EL (cell line): Measurements from ENCODE around the gene INKA2.
"Not testable (repeated sequence)": the region's sequence is repeated elsewhere in the genome, so short reads cannot be mapped to it uniquely, and the experiment has no call there.

ENCODE experiments used
- DNase-seq: peaks from one replicate; pipeline ENCODE4 v3.0.0-alpha.2; 2016

Gene INKA2

DNA sequence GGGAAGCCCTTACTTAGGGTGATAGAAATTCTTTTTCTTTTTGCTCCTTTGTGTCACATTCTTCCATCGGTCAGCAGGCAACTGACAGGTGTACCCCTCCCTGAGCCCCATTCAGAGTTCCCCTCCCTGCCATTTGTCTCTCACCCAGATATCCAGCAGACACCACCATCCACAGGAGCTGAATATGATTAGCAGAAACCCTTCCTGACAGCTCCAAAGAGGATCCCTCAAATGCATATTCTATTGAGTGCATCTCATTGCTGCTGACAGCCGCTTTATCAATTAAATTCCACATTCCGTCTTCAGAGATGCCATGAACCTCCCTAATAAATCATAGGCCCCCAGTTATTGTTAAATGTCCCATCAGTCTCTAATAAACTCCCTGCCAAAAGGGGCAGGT is 10.4 kb upstream of the INKA2 start:
- DNase-seq: no peak

DNA sequence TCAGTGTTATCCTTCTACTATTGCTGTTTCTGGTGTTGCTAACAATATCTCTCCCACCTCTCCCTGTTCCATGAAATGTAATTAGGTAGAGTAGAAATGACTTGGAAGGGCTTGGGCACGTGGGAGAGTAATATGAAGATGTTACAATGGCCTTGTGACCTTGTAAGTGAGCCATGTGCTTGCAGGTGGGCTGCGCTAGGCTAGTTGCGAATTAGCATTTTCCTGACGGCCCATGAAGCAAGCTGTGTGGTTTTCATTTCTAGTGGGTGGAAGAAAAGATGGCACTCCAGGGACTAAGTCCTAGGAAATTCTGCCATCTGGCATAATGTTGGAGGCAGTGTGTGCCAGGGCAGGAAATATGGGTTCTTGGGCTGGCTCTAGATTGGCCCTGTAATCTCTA is 8.8 kb upstream of the INKA2 start:
- DNase-seq: no peak

DNA sequence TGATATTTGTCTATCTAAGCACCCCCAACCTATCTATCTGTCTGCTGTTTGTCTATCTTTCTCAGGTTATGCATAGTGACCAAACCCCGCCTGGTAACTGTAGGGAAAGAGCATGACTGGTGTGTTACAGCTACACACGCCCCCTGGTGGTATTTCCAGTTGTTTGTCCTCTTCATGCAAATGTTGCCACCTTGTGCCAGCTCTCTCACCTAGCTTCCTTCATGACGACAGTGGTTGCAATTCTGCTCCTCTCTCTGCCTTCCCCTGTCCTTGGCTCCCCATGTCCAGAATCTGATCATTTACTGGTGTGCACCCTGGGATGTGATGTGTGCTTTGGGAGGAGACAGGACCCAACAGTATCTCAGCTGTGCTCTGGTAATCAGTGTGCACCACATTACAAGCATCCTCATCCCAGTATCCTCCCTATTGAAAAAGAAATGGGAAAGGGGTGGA is 8.1 kb upstream of the INKA2 start:
- peak; percentile 77 for DNase-seq

DNA sequence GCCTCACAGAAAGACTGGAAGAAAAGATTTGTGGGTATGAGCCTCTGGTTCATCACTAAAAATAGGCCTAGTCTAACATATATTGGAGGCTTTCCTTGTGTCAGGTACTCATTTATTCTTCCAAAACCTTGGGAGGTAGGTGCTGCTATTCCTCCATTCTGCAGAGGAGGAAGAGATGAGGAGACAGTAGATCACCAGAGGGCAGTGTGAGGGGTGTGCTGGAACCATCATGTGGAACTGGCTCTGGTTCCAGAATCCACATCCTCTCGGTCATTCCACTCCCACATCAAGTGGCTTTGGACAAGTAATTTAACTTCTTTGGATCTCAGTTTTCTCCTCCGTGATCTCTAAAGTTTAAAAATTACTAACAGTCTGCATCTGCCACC is 7.4 kb upstream of the INKA2 start:
- DNase-seq: no peak

DNA sequence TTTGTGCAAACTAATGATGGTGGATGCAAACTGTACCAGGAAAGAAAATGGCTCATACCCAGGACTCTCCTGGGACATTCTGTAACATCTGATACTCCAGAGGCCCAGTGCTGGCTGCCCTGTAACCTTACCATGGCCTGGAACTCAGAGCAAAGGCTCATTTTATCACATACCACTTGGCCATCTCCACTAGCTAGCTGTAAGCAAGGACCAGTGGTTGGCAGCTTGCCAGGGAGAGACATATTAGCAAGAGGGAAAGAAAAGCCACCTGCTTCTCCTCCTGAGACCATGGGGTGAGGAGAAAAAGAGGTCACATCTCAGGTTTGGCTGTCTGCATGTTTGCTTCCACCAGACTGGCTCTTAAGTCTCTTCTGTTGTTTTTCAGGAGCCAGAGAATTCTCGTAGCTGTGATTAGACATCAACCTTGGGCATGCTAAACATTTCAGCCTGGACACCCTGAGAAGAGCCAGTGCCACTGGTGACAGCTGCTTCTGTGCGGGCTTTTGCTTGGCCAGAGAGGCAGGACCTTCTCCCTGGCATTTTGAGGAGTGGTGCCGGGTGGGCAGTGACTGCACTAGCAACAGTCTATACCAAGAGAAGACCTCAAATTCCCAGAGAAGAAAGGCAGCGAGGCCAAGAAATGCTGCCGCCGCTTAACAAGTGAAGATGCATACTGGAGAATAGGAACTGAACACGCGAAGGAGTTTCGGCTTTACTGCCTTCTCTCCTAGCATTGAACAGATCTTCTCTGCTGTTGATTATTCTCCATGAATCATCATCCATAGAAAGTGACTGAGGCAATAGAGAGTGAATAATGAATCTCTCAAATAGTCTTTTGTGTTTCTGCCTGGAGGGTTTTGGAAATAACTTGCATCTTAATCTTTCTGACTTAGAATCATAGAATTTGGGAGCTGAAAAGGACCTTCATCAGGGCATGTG is 6.7 kb upstream of the INKA2 start:
- peak; percentile 51 for DNase-seq

DNA sequence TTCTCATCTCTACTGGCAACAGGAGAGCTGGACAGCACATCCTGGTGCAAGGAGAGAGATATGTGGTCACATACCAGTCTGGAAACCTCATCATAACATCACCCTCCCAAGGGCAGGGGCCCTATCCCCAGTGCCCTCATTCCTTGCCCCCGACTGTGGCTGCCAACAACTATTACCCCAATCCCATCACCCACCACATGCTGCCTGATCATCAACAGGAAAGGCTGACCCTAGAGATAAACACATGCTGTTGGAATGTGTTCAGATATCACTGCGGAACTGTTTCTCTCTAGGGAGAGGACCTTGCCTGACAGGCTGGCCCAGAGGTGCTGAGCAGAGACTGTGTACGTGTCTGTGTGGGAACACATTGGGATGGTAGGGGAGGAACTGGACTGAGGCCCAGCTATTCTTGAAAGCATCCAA is 4.5 kb upstream of the INKA2 start:
- peak; percentile 98 for DNase-seq

DNA sequence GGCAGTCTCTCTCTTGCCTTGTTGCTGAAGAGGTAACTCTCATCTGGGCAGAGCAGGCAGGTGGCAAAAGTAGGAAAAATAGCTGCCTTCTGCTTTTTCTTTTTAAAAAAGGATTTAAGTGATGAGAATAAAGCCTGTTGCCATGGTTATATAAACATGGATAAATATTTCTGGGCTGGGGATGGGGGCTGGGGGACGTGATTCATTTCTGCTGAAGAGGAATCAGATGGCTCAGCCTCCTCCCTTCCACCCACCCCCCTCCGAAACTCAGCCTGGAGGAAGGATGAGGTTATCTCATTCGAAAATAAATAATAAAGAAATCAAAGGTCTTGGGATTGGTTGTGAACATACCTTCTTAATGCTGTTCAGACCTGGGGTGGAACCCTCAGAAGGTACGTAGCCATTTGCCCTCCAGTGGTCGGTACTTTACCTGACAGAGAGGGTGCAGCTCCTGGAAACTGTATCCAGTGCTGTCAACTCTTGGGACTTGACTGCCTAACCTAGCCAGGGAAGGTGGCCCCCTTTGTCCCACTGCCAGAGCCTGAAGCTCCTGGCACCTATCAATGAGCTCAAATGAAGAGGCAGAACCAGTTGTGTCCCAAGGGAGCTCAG is 3.8 kb upstream of the INKA2 start:
- peak; percentile 76 for DNase-seq

DNA sequence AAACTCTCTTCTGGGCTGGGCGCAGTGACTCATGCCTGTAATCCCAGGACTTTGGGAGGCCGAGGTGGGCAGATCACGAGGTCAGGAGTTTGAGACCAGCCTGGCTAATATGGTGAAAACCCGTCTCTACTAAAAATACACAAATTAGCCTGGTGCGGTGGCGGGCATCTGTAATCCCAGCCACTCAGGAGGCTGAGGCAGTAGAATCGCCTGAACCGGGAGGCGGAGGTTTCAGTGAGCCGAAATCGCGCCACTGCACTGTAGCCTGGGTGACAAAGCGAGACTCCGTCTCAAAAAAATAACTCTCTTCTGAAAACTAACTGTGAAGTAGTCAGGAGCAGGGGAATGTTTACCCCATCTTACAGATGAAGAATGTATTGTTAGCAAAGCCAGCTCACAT is 3.1 kb upstream of the INKA2 start:
- DNase-seq: not testable (repeated sequence)

DNA sequence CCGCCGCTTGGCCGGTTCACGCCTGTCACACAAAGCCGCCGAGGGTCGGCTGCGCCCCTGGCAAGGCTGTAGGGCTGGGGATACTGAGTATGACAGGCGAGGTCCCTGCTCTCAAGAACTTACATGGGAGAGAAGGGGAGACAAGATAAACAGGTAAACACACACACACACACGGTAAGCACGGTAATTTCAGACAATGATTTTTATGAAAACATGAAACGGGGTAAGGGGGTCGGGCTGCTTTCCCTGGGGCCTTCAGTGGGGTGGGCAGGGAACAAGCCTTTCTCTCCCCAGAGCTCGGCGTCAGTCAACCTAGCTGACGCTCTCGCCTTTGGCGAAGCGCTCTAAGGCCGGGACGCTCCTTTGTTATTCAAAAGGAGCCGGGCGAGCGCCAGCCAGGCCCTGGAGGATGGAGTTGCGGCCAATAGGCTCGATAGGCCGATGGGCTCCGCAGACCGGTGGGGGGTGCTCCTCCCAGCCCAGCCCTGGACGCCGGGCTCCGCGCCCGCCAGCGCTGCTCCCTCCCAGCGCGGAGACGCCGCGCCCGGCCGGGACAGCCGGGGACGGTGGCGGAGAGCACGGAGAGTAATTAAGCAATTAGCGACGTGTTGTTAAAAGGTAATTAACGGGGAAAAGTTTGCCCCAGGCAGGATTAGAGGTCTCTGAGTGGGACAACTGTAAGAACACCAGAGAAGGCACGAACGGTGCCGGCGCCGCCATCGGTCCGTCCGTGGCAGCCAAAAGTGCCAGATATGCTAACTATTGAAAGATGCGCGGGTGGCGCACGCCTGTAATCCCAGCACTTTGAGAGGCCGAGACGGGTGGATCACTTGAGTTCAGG is 950 bp upstream of the INKA2 start:
- DNase-seq: peak; percentile 81

DNA sequence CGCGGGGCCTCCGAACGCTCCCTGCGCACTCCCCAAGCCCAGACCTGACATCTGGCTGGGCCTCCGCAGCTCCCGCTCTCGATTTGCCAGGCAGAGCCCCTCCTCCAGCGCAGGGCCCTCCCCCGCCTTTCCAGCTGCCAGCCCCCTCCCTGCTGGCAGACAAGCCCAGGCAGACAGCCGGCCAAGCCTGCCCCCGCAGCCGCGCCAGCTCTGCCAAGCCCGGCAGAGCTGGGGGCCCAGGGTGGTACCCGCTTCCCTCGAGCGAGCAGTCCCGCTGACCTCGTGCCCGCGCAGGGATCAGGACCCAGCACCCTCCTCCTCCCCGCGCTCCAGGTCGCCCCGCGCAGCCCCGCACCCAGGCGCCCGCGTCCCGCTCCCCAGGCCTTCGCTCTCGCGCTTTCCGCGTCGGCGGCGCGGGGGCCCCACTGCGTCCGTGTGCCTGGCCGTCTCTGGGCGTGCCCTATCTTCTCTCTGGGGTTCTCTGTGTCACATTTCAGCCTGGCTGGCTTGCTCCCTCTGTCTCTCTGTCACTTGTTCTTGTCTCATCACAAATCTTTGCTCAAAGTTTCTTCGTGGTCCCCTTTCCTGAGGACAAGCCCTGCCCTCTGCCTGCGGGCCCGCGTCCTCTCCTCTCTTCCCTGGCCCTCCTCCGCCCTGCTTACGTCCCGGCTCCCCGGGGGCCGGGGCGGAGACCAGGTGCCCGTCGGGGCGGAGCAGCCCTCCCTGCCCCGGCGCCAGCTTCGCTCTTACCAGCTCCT is 580 bp downstream of the INKA2 start:
- peak; percentile 69 for DNase-seq

DNA sequence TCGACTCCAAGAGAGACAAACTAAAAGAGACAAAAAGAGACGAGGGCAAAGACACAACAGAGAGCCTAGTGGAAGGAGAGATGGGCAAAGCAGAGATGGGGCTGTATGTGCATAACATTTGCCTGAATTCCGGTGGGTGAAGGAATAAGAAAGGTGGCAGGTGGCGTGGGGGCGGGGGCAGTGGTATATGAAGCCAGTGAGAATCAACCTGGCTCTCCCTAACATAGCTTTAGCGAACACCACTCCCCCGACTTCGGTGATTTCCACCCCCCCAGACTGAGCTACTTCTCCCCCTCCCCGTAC is 1.1 kb downstream of the INKA2 start:
- no peak for DNase-seq

DNA sequence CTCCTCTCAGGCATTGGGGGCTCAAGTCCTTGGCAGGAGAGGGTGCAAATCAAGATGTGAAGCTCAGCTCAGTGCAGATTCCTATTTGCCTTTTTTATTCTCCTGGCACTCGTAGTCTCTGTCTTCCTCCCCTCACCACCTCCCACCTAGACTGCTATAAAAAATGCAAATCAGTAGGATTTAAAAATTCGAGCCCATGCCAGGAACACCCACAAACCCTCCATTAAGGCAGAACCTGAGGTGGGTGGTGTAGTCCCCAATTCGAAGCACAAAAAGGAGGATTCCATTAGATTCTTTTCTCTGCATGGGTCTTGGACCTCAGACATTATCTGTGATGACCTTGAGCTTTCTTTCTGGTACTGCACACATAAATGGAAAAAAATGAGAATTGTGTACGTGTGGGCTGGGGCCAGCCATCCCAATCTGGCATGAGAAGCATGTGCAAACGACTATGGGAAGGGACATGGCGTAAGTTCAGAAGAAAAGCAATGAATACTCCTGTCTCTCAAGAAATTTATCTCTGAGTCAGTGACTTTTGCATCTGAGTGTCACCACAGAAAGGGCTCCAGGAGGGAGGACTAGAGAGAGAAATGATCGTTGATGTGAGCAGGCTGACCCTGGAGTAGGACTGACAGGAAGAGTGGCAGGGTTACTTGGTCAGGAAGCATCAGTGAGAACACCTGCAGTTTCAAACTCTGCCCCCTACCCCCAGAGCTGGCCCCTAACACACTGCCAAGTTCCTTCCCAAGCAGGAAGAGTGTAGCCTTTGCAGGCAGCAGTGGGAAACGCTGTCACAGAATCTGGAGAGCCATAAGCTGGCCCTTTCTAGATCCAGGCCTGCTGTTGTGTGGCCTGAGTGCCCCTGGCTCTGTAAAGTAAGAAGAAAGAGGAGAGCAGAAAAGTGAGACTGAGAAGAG is 1.7 kb downstream of the INKA2 start:
- DNase-seq: no peak

DNA sequence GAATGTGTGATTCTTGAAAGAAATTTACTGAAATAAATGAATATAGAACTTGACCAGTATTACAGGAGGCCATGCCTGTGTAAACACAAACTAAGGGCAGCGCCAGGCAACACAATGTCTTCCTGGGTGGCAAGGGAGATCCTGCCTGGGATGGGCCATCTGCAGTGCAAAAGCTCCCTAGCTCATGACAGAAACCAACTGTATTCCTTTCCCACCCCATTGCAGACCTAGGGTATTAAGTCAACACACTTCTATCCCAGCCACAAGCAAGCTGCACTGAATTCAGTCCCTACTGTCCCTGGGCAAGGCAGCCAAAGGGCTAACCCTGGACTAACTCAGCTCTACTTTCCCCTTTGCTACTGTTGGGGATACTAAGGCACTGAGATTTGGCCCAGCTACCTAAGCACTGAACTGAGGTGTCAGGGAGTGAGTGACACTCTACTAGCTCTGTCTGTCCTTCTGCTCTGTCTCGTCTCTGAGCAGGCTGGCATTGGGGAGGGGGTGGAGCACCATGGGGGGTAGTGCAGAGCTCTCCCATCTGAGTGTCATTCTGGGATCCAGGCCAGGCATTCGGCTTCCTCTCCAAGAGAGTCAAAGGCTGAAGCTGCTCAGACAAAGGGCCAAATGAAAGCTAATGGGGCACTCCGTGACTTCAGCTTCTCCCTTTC is 2.5 kb downstream of the INKA2 start:
- peak; percentile 48 for DNase-seq

DNA sequence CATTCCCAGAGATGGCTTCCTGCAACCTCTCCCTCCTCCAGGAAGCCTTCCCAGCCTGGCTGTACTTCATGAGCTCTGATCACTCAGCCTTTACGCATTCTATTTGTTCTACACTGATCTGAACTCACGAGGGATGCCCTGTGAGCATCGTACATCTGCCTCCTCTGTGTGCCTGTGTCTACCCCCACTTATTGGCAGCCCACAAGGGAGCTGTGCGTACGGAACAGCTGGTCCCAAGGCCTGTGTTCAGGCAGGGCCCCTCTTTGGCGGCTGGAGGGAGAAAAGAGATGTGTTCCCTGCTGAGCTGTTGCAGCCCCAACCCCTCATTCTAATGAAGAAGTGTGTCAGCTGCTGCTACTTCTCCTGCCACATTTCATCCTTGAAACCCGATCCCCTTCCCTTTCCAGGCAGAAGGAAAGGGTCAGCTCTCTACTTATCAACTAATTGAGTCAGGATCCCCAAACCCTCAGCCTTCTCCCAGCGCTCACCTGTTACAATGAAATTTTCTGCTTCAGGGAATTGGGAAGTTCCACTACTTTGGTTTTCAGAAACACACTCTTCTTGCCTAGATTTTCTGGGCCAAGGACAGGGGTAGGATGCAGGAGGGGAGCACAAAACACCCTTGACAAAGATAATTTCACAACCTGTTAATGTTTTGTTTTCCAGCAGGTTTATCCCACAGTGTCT is 3.2 kb downstream of the INKA2 start:
- no peak for DNase-seq

DNA sequence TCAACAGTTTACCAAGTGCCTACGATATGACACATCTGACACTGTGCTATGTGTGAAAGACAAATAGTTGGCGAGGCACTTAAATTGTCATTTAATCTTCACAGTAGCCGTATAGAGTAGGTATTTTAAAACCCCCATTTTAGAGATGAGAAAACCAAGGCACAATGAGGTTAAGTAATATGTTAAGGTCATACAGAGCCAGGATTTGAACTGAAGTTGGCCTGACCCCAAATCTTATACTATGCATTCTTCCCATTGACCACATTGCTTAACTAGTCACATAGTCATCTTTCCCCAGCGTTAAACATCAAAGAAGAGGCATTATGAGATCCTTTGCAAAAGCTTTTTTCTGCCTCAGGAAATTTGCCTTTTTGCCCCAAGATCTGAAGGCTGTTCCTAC is 3.9 kb downstream of the INKA2 start:
- no peak for DNase-seq

DNA sequence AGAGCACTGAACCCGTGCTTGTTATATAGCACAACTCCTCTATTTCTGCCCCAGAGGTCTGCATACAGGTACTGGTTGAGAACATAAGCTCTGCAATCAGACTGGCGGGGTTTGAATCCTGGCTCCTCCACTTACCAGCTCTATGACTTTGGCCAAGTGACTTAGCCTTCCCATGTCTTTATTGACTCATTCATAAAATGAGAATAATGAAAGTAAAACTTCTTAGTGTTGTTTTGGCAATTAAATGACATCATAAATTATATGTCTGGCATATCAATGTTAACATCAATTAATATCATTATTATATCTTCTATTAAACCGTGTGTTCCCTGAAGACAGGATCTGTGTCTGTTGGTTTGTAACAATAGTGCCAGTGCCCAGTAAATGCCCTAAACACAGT is 4.3 kb downstream of the INKA2 start:
- DNase-seq: no peak

DNA sequence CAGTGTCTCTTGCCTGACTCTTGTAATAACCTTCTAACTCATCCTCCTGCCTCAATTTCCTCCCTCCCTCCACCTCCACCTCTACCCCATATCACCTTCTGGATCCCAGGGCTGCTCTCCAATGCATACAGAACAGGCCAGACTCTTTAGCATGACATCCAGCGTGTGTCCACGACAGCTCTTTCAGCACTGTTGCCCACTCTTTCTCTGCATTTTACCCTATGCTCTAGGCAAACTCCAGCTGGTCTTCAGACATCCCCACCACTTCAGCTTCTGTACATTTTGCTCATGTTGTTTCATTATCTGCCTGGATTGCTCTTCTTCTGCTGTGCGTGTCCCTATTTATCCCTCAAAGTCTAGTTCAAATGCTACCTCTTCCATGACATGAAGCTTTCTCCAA is 4.8 kb downstream of the INKA2 start:
- DNase-seq: no peak

DNA sequence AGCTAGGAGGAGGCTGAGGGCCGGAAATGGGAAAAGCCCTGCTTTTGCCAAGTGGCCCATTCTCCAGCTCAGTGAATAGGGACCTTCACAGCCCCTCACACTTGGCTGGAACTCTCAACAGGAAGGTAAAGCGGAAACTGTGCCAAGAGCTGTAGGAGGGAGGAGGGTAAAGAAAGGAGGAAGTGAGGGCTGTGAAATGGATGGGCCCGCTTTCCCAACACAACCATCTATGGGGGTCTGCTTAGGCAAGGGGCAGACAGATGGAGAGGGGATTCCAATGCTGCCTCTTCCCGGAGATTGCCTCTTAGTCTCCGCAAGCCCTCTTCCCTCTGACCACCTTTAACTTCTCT is 5.2 kb downstream of the INKA2 start:
- DNase-seq: no peak

DNA sequence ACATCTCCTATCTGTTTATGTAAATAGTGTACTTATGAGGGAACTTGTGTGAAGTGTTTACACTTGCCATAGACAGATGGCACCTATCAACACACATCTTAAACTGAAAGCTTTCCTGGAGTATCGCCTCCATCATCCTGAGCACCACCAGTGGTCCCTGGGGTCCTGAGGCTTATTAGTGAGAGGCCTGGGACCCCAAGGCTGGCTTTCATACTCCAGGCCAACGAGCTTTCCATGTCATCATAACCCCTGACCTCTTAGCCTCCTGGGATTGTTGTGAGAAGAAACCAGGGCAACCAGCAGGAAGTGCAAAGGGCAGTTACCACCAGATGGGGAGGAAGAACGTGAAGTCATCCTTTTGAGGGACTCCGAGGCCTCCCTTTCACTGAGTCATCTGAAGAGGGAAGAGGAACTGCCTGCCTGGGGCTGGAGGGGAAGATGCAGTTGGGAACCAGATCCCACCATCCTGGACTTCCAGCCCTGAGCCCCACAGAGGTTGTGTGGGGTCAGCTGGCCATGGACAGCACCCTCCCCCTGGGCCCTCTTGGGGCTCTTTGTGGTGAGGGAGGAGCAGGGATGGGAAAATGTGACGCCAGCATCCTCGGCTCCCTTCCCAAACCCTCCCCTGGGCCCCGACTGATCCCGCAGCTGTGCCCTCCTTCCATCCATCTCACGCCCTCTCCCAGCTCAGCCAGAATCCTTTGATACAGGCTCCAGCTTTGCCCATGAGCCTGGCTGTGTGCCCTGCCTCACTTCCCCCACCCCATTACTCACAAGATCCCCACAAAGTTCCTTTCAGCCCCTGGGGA is 5.8 kb downstream of the INKA2 start:
- DNase-seq: peak; percentile 97

DNA sequence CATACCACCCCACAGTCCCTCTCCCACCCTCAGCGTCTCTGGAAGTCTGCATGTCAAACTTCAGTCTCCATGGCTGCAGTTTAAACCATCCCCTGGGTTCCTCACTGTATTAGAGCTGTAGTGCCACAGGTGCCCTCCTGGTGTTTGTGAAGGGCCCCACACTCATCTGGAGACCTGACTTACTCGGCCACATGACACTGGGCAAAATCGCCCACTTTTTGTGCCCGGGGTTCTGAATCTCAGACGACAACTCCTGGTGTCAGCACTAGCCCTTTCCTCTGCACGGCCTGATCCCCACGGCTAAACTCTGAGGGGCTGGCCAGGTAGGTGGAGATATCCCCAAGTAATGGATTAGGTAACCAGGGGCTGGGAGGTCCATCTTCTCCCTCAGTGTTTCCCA is 6.5 kb downstream of the INKA2 start:
- DNase-seq: no peak
